ENCODE data around the gene WDR7.

The WDR7 gene

GRCh38 chr18:56815926-56816325 is 164.8 kb downstream of the WDR7 start:
- no peak for DNase-seq

GRCh38 chr18:56823986-56824565 is 172.9 kb downstream of the WDR7 start:
- DNase-seq = no peak

- DNase-seq = no peak
Observed at GRCh38 chr18:56825321-56825720, 174.2 kb downstream of the WDR7 start.

GRCh38 chr18:56825878-56826277 is 174.7 kb downstream of the WDR7 start:
- no peak for DNase-seq

GRCh38 chr18:56831988-56832387 is 180.8 kb downstream of the WDR7 start:
- DNase-seq = no peak

GRCh38 chr18:56835331-56835730 is 184.2 kb downstream of the WDR7 start:
- DNase-seq = no peak

- DNase-seq = no peak
Observed at GRCh38 chr18:56836173-56836572, 185.0 kb downstream of the WDR7 start.

GRCh38 chr18:56841836-56842235 is 190.7 kb downstream of the WDR7 start:
- DNase-seq = no peak

GRCh38 chr18:56843241-56843640 is 192.1 kb downstream of the WDR7 start:
- no peak for DNase-seq

- DNase-seq = no peak
Observed at GRCh38 chr18:56844556-56844955, 193.4 kb downstream of the WDR7 start.

- no peak for DNase-seq
Observed at GRCh38 chr18:56851774-56852173, 200.6 kb downstream of the WDR7 start.

- DNase-seq = no peak
Observed at GRCh38 chr18:56853961-56854360, 202.8 kb downstream of the WDR7 start.

GRCh38 chr18:56861244-56861643 is 210.1 kb downstream of the WDR7 start:
- DNase-seq = no peak

GRCh38 chr18:56869189-56869777 is 218.1 kb downstream of the WDR7 start:
- peak; percentile 7 for DNase-seq

- no peak for DNase-seq
Observed at GRCh38 chr18:56870982-56871381, 219.8 kb downstream of the WDR7 start.

- DNase-seq = no peak
Observed at GRCh38 chr18:56872140-56872539, 221.0 kb downstream of the WDR7 start.

- no peak for DNase-seq
Observed at GRCh38 chr18:56873441-56874140, 222.4 kb downstream of the WDR7 start.

- no peak for DNase-seq
Observed at GRCh38 chr18:56878711-56879110, 227.6 kb downstream of the WDR7 start.

- no peak for DNase-seq
Observed at GRCh38 chr18:56884511-56884910, 233.4 kb downstream of the WDR7 start.

GRCh38 chr18:56888978-56889377 is 237.8 kb downstream of the WDR7 start:
- DNase-seq = no peak

- peak; percentile 2 for DNase-seq
Observed at GRCh38 chr18:56889621-56890020, 238.5 kb downstream of the WDR7 start.

GRCh38 chr18:56890632-56891031 is 239.5 kb downstream of the WDR7 start:
- DNase-seq = peak; percentile 63

- DNase-seq = no peak
Observed at GRCh38 chr18:56891116-56891515, 240.0 kb downstream of the WDR7 start.

GRCh38 chr18:56891870-56892269 is 240.7 kb downstream of the WDR7 start:
- DNase-seq = no peak

GRCh38 chr18:56897122-56897521 is 246.0 kb downstream of the WDR7 start:
- DNase-seq = no peak

All from NCI-H226 (cell line).